Neural progenitor cell (in vitro differentiated cells): Measurements from ENCODE around the gene EFCAB6.

ENCODE experiments used
- CTCF ChIP-seq: fragments of 200-600 bp; sonication (generic); IDR thresholded peaks from 2 replicates; pipeline ENCODE4 v1.5.1; 2017; ENCODE audit warnings: antibody characterized with exemption, mild to moderate bottlenecking
- EZH2 ChIP-seq: fragments of 200-600 bp; sonication (generic); IDR thresholded peaks from 2 replicates; pipeline ENCODE4 v1.6.1; 2017; ENCODE audit warnings: antibody characterized with exemption, mild to moderate bottlenecking, moderate library complexity
- EZH2phosphoT487 ChIP-seq: fragments of 200-600 bp; sonication (generic); IDR thresholded peaks from 2 replicates; pipeline ENCODE4 v1.6.1; 2017; ENCODE audit warnings: antibody characterized with exemption

DNA sequence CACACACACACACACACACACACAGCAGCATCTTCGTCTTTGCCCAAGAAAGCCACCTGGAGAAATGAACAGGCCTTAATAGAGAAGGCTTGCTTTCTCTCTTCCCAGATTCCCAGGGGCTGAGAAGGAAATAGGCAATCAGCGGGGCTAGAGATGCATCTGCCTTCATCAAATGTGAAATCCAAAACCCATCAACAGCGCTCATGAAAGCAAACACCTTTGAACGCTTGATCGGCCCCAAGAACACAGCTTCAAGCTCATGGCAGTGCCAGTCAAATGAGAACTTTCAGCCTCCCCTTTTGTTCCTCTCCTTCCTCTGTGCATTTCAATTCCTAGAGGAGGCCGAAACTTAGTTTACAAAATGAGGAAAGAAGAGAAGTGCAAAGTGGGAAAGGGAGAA is 122.7 kb downstream of the EFCAB6 start:
- no peak for TF ChIP-seq CTCF
- no peak for TF ChIP-seq EZH2
- TF ChIP-seq EZH2phosphoT487 = no peak
